Trophoblast cell (in vitro differentiated cells and primary cell): ENCODE measurements around the gene APOL2.
"Not testable (repeated sequence)": the region's sequence is repeated elsewhere in the genome, so short reads cannot be mapped to it uniquely, and the experiment has no call there.

Experiments used
- DNase-seq, 2 donors: peaks; one replicate each; pipeline ENCODE4 v3.0.0-alpha.2; 2016
- H2AFZ ChIP-seq: 2 replicates; pipeline ENCODE4 v1.6.1; 2013; ENCODE audit warnings: low read length, moderate library complexity, mild to moderate bottlenecking; ENCODE audit not compliant: insufficient read depth, poor library complexity
- H2AK5ac ChIP-seq: 2 replicates; pipeline ENCODE4 v1.6.1; 2013; ENCODE audit warnings: mild to moderate bottlenecking, low read length
- H2BK120ac ChIP-seq: 2 replicates; pipeline ENCODE4 v1.6.1; 2013; ENCODE audit warnings: low read length, mild to moderate bottlenecking, moderate library complexity; ENCODE audit not compliant: insufficient read depth, poor library complexity
- H2BK12ac ChIP-seq: 2 replicates; pipeline ENCODE4 v1.6.1; 2013; ENCODE audit warnings: mild to moderate bottlenecking, low read length, moderate library complexity
- H2BK5ac ChIP-seq: 2 replicates; pipeline ENCODE4 v1.6.1; 2013; ENCODE audit warnings: low read length, low read depth, moderate library complexity, mild to moderate bottlenecking; ENCODE audit not compliant: poor library complexity
- H3K14ac ChIP-seq: 2 replicates; pipeline ENCODE4 v1.6.1; 2013; ENCODE audit warnings: mild to moderate bottlenecking, low read length
- H3K18ac ChIP-seq: 2 replicates; pipeline ENCODE4 v1.6.1; 2013; ENCODE audit warnings: mild to moderate bottlenecking, low read length
- H3K23ac ChIP-seq: 2 replicates; pipeline ENCODE4 v1.6.1; 2013; ENCODE audit warnings: low read length
- H3K27ac ChIP-seq: 2 replicates; pipeline ENCODE4 v1.5.1; 2013; ENCODE audit warnings: low read depth, mild to moderate bottlenecking, inconsistent platforms, low read length, moderate library complexity
- H3K27me3 ChIP-seq: 2 replicates; pipeline ENCODE4 v1.6.1; 2013; ENCODE audit warnings: inconsistent platforms, mild to moderate bottlenecking, low read length, moderate library complexity; ENCODE audit not compliant: insufficient read depth
- H3K36me3 ChIP-seq, 2 experiments: 1 replicate in 1 of 2; 2 replicates in 1 of 2; pipeline ENCODE4 v1.6.1; 2013; ENCODE audit warnings: low read length in 2 of 2, mild to moderate bottlenecking in 2 of 2, moderate library complexity in 1 of 2; ENCODE audit not compliant: insufficient read depth in 2 of 2, control insufficient read depth in 1 of 2
- H3K4ac ChIP-seq: 2 replicates; pipeline ENCODE4 v1.6.1; 2013; ENCODE audit warnings: low read depth, mild to moderate bottlenecking, low read length, moderate library complexity
- H3K4me1 ChIP-seq, 2 experiments: 1 replicate in 1 of 2; 2 replicates in 1 of 2; pipeline ENCODE4 v1.6.1; 2013; ENCODE audit warnings: low read length in 2 of 2, mild to moderate bottlenecking in 2 of 2, moderate library complexity in 1 of 2; ENCODE audit not compliant: insufficient read depth in 2 of 2, control insufficient read depth in 1 of 2
- H3K4me2 ChIP-seq: 2 replicates; pipeline ENCODE4 v1.6.1; 2013; ENCODE audit warnings: inconsistent platforms, mild to moderate bottlenecking, low read length, moderate library complexity
- H3K4me3 ChIP-seq: 2 replicates; pipeline ENCODE4 v1.5.1; 2013; ENCODE audit warnings: mild to moderate bottlenecking, low read depth, low read length, inconsistent platforms
- H3K79me1 ChIP-seq: one replicate; pipeline ENCODE4 v1.6.1; 2013; ENCODE audit warnings: low read length
- H3K79me2 ChIP-seq: 2 replicates; pipeline ENCODE4 v1.6.1; 2013; ENCODE audit warnings: low read length, mild to moderate bottlenecking; ENCODE audit not compliant: control insufficient read depth, insufficient read depth, poor library complexity
- H3K9ac ChIP-seq: 2 replicates; pipeline ENCODE4 v1.6.1; 2013; ENCODE audit warnings: mild to moderate bottlenecking, low read length
- H3K9me3 ChIP-seq: 2 replicates; pipeline ENCODE4 v1.6.1; 2013; ENCODE audit warnings: low read depth, mild to moderate bottlenecking, control low read depth, inconsistent platforms, low read length; ENCODE audit not compliant: insufficient read depth
- H4K12ac ChIP-seq: 2 replicates; pipeline ENCODE4 v1.6.1; 2013; ENCODE audit warnings: low read depth, mild to moderate bottlenecking, low read length, moderate library complexity
- H4K8ac ChIP-seq: 2 replicates; pipeline ENCODE4 v1.6.1; 2013; ENCODE audit warnings: low read depth, mild to moderate bottlenecking, low read length, moderate library complexity
- H4K91ac ChIP-seq: one replicate; pipeline ENCODE4 v1.6.1; 2013; ENCODE audit warnings: low read depth, mild to moderate bottlenecking, low read length, moderate library complexity
- WGBS: extraction: QIAGEN DNeasy Blood & Tissue Kit; methylation state at CpG from one replicate; pipeline ENCODE4 v1.1.7; 2013; ENCODE audit warnings: missing lambda C conversion rate; ENCODE audit not compliant: insufficient read length, insufficient coverage; ENCODE audit errors: extremely low coverage; 5-methylcytosine and 5-hydroxymethylcytosine counted together

APOL2 gene

DNA sequence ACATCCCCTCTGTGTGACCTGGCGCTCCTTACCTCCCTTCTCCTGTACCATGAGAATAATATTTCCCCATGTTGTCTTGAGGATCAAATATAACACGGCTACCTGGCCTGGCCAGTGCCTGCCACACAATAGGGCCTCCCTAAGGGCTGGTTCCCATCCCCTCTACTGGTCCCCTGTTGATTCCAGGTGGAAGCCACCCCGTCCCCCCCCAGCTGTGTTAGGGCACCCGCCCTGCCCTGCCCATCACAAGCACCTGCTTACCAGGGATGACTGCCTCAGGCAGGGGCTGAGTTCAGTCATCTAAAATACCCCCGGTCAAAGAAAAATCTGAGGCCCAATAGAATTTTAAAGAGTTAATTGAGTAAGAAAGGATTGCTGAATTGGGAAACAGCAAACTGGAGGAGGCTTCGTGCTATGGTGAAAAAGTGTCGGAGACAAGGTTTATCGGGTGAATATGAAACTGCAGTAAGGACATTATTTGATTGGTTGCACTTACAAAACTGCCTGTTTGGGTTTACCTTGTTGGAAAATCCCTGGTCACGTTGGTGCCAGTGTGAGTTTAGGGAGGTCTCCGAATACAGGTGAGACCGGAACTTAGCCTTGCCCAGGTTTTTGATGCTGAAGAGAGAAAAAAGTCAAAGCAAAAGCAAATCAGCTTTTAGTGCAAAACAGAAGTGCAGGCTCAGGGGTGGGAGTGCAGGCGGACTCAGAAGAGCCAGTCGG lies 18.8 kb upstream of the APOL2 start:
- no peaks in the 10 kb centered on the region for H3K79me1 ChIP-seq
- H3K4me3 ChIP-seq = no peak overlapping the region
- no peak overlapping the region for H3K27ac ChIP-seq
- no peak overlapping the region for H4K12ac ChIP-seq
- H2BK5ac ChIP-seq = no peak overlapping the region
- no peak overlapping the region for H3K23ac ChIP-seq
- no peaks in the 10 kb centered on the region for H3K27me3 ChIP-seq
- no peaks in the 10 kb centered on the region for H3K36me3 ChIP-seq
- H3K9me3 ChIP-seq = no peaks in the 10 kb centered on the region
- peaks cover 4 to 8% of the 10 kb centered on the region in 2 experiments for H3K4me1 ChIP-seq
- H3K79me2 ChIP-seq = no peaks in the 10 kb centered on the region
- no peak overlapping the region for H2AFZ ChIP-seq
- DNase-seq = no peak
- H3K14ac ChIP-seq = no peak overlapping the region
- no peak overlapping the region for H4K8ac ChIP-seq
- no peak overlapping the region for H3K4ac ChIP-seq
- no peak overlapping the region for H3K18ac ChIP-seq
- H2BK12ac ChIP-seq = no peak overlapping the region
- no peak overlapping the region for H4K91ac ChIP-seq
- no CpG with 5 or more reads among the region's 13 CpGs for WGBS
- H2AK5ac ChIP-seq = no peak overlapping the region
- no peak overlapping the region for H3K9ac ChIP-seq
- no peak overlapping the region for H3K4me2 ChIP-seq
- H2BK120ac ChIP-seq = no peak overlapping the region

DNA sequence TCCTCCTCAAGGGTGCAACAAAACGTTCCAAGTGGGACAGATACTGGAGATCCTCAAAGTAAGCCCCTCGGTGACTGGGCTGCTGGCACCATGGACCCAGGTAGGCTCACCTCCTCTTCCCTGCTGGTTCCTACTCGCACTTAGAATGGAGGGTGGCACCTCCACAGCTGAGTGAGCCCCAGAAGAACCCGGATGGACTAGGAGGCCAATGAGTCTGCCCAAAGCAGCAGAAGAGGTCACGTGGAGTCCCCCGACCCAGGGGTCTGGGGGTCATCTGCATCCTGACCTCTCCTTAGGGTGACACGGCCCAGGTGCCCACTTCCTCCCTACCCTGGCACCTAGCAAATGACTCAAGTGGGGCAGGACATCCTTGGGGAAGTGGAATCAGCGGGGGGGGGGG lies 18.0 kb upstream of the APOL2 start:
- Histone ChIP-seq H3K4me3 (no peak overlapping the region), H3K79me2 (no peaks in the 10 kb centered on the region), H3K18ac (no peak overlapping the region), H2BK12ac (no peak overlapping the region), H4K91ac (no peak overlapping the region), H3K23ac (no peak overlapping the region), H3K4me2 (no peak overlapping the region), H3K9me3 (no peaks in the 10 kb centered on the region), H2BK5ac (no peak overlapping the region), H3K27ac (no peak overlapping the region), H4K12ac (no peak overlapping the region), H4K8ac (no peak overlapping the region), H3K4ac (no peak overlapping the region), H3K79me1 (no peaks in the 10 kb centered on the region), H2BK120ac (no peak overlapping the region), H3K14ac (no peak overlapping the region), H3K36me3 (no peaks in the 10 kb centered on the region), H3K27me3 (no peaks in the 10 kb centered on the region), H3K9ac (no peak overlapping the region), H2AK5ac (no peak overlapping the region), H3K4me1 (peaks cover 4 to 8% of the 10 kb centered on the region in 2 experiments), H2AFZ (no peak overlapping the region)
- DNase-seq = no peak
- WGBS = no CpG with 5 or more reads among the region's 8 CpGs

- Histone ChIP-seq H3K27me3 (no peaks in the 10 kb centered on the region), H3K79me2 (no peaks in the 10 kb centered on the region), H2BK5ac (no peak overlapping the region), H3K4me1 (peaks cover 4 to 8% of the 10 kb centered on the region in 2 experiments), H4K12ac (no peak overlapping the region), H3K23ac (no peak overlapping the region), H2BK12ac (no peak overlapping the region), H3K4ac (no peak overlapping the region), H3K18ac (no peak overlapping the region), H3K79me1 (no peaks in the 10 kb centered on the region), H2BK120ac (no peak overlapping the region), H3K4me3 (no peak overlapping the region), H3K36me3 (no peaks in the 10 kb centered on the region), H3K14ac (no peak overlapping the region), H3K4me2 (no peak overlapping the region), H4K8ac (no peak overlapping the region), H4K91ac (no peak overlapping the region), H2AK5ac (no peak overlapping the region), H3K27ac (no peak overlapping the region), H3K9ac (no peak overlapping the region), H2AFZ (no peak overlapping the region), H3K9me3 (no peaks in the 10 kb centered on the region)
- WGBS = no CpG with 5 or more reads among the region's 3 CpGs
- no peak for DNase-seq
Measured at GRCh38 chr22:36256478-36256877, 17.2 kb upstream of the APOL2 start.

GRCh38 chr22:36255572-36255971 lies 16.2 kb upstream of the APOL2 start:
- H3K4me1 ChIP-seq, H4K91ac ChIP-seq, H3K9me3 ChIP-seq, H3K4me2 ChIP-seq, H2BK120ac ChIP-seq, H3K36me3 ChIP-seq, H3K4ac ChIP-seq, H3K79me1 ChIP-seq, DNase-seq, H3K27ac ChIP-seq, H4K12ac ChIP-seq, H2AFZ ChIP-seq, H3K9ac ChIP-seq, H3K27me3 ChIP-seq, H3K79me2 ChIP-seq, H3K4me3 ChIP-seq, H3K18ac ChIP-seq, H2BK5ac ChIP-seq, H3K14ac ChIP-seq, H4K8ac ChIP-seq, H2AK5ac ChIP-seq, H2BK12ac ChIP-seq, H3K23ac ChIP-seq: not testable (repeated sequence)
- WGBS = no CpG with 5 or more reads among the region's 5 CpGs
